ENCODE measurements around the gene NACC2.

DNA sequence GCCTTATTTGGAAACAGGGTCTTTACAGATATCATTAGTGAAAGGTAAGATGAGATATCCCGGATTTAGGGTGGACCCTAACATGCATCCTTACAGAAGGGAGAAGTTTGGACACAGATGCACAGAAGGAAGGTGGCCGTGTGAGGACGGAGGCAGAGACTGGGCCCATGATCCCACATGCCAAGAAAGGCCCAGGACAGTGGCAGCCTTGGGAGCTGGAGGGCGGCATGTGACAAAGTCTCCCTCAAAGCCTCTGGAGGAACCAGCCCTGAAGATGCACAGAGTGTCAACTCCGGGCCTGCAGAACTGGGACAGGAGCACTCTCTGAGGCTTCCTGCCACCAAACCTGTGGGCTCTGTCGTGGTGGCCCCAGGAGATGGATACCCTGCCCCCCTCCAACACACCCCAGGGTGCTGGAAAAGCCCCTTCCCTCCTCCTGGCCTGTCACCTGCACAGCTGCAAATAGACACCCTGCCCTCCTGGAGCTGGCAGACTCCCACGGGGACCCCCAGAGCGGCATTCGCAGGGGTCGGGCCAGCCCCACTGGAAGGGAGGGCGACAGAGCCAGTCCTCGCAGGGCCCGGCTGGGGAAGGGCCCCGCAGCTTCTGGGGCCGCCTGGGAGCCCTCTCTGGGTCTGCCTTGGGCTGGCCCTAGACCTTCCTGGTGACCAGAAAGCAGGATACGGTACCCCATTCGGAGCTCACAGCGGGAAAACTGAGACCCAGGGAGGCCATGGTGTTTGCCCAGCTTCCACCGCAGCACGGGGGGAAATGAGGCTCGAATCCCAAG, 7.9 kb downstream of the NACC2 start:
- TF ChIP-seq RAD21 (IDR thresholded peaks at IDR 0.05) (no peak), YY1 (IDR thresholded peaks at IDR 0.05) (no peak), HNF4A (conservative IDR thresholded peaks at IDR 0.05) (no peak), EGR1 (IDR thresholded peaks at IDR 0.05; ENCODE audit: low read depth in 2 of 2) (no peak), SP1 (IDR thresholded peaks at IDR 0.05) (no peak), GABPA (IDR thresholded peaks at IDR 0.05 in 1 of 2, conservative IDR thresholded peaks at IDR 0.05 in 1 of 2) (no peak), HNF4G (IDR thresholded peaks at IDR 0.05) (no peak), TAF1 (conservative IDR thresholded peaks at IDR 0.05) (no peak)
- TF ChIP-seq, protein P1, sequence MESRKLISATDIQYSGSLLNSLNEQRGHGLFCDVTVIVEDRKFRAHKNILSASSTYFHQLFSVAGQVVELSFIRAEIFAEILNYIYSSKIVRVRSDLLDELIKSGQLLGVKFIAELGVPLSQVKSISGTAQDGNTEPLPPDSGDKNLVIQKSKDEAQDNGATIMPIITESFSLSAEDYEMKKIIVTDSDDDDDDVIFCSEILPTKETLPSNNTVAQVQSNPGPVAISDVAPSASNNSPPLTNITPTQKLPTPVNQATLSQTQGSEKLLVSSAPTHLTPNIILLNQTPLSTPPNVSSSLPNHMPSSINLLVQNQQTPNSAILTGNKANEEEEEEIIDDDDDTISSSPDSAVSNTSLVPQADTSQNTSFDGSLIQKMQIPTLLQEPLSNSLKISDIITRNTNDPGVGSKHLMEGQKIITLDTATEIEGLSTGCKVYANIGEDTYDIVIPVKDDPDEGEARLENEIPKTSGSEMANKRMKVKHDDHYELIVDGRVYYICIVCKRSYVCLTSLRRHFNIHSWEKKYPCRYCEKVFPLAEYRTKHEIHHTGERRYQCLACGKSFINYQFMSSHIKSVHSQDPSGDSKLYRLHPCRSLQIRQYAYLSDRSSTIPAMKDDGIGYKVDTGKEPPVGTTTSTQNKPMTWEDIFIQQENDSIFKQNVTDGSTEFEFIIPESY (IDR thresholded peaks at IDR 0.05), result no peak
- TF ChIP-seq, protein P2, sequence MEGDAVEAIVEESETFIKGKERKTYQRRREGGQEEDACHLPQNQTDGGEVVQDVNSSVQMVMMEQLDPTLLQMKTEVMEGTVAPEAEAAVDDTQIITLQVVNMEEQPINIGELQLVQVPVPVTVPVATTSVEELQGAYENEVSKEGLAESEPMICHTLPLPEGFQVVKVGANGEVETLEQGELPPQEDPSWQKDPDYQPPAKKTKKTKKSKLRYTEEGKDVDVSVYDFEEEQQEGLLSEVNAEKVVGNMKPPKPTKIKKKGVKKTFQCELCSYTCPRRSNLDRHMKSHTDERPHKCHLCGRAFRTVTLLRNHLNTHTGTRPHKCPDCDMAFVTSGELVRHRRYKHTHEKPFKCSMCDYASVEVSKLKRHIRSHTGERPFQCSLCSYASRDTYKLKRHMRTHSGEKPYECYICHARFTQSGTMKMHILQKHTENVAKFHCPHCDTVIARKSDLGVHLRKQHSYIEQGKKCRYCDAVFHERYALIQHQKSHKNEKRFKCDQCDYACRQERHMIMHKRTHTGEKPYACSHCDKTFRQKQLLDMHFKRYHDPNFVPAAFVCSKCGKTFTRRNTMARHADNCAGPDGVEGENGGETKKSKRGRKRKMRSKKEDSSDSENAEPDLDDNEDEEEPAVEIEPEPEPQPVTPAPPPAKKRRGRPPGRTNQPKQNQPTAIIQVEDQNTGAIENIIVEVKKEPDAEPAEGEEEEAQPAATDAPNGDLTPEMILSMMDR (IDR thresholded peaks at IDR 0.05; ENCODE audit: low read depth, low read length, missing input control), result no peak
- TF ChIP-seq, protein P3, sequence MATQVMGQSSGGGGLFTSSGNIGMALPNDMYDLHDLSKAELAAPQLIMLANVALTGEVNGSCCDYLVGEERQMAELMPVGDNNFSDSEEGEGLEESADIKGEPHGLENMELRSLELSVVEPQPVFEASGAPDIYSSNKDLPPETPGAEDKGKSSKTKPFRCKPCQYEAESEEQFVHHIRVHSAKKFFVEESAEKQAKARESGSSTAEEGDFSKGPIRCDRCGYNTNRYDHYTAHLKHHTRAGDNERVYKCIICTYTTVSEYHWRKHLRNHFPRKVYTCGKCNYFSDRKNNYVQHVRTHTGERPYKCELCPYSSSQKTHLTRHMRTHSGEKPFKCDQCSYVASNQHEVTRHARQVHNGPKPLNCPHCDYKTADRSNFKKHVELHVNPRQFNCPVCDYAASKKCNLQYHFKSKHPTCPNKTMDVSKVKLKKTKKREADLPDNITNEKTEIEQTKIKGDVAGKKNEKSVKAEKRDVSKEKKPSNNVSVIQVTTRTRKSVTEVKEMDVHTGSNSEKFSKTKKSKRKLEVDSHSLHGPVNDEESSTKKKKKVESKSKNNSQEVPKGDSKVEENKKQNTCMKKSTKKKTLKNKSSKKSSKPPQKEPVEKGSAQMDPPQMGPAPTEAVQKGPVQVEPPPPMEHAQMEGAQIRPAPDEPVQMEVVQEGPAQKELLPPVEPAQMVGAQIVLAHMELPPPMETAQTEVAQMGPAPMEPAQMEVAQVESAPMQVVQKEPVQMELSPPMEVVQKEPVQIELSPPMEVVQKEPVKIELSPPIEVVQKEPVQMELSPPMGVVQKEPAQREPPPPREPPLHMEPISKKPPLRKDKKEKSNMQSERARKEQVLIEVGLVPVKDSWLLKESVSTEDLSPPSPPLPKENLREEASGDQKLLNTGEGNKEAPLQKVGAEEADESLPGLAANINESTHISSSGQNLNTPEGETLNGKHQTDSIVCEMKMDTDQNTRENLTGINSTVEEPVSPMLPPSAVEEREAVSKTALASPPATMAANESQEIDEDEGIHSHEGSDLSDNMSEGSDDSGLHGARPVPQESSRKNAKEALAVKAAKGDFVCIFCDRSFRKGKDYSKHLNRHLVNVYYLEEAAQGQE (IDR thresholded peaks at IDR 0.05), result no peak

Data from liver (tissue), 3 donors.